IPS-NIHi7 (cell line): Measurements from ENCODE around the gene PSMD12.
A peak's percentile ranks its signal among the peaks of the same experiment; 100 is the strongest.
"Not testable (repeated sequence)": the region's sequence is repeated elsewhere in the genome, so short reads cannot be mapped to it uniquely, and the experiment has no call there.

Experiments used
- DNase-seq: peaks from one replicate; pipeline ENCODE4 v3.0.0; 2012; ENCODE audit warnings: mixed read lengths; ENCODE audit errors: extremely low spot score

Gene PSMD12

GRCh38 chr17:67311575-67311974 is 54.8 kb downstream of the PSMD12 start:
- no peak for DNase-seq

GRCh38 chr17:67310406-67310805 is 56.0 kb downstream of the PSMD12 start:
- no peak for DNase-seq

- DNase-seq: not testable (repeated sequence)
These were observed 60.7 kb downstream of the PSMD12 start for GRCh38 chr17:67305446-67306235.

- no peak for DNase-seq
These were observed 68.9 kb downstream of the PSMD12 start for GRCh38 chr17:67297454-67297960.

- no peak for DNase-seq
These were observed 71.8 kb downstream of the PSMD12 start for GRCh38 chr17:67294451-67295199.

GRCh38 chr17:67293251-67294203 is 72.8 kb downstream of the PSMD12 start:
- peak; percentile 86 for DNase-seq

- peak; percentile 34 for DNase-seq
These were observed 75.6 kb downstream of the PSMD12 start for GRCh38 chr17:67290711-67291291.

- no peak for DNase-seq
These were observed 76.1 kb downstream of the PSMD12 start for GRCh38 chr17:67290244-67290643.

- peak; percentile 23 for DNase-seq
These were observed 77.0 kb downstream of the PSMD12 start for GRCh38 chr17:67289181-67289876.
